Measurements from ENCODE around the gene GXYLT2. TPM values are rescaled to one million over a fixed set of nuclear protein-coding genes. Genes with fewer than 3 reads are reported as not detected.
A peak's percentile ranks its signal among the peaks of the same experiment; 100 is the strongest.

The GXYLT2 gene
- total and polyA plus RNA-seq, 2 experiments from 2014 or later, result 2.0 to 5.8 TPM

GRCh38 chr3:72973031-72973723, 85.3 kb downstream of the GXYLT2 start:
- Histone ChIP-seq H2AFZ (peak overlapping the region; percentile 49; the same call in 1 of the 2 replicates), H3K9me2 (ENCODE audit: insufficient read depth) (no peaks in the 10 kb centered on the region), H3F3A (replicated peaks; ENCODE audit: low read depth) (no peaks in the 10 kb centered on the region), H3K27ac (ENCODE audit: low read depth) (no peak overlapping the region), H3K4me3 (no peak overlapping the region), H3K36me3 (ENCODE audit: insufficient read depth) (no peaks in the 10 kb centered on the region), H4K20me1 (replicated peaks; ENCODE audit: insufficient read depth) (no peaks in the 10 kb centered on the region), H3K4me1 (ENCODE audit: insufficient read depth) (peaks cover 7% of the 10 kb centered on the region; the same call in 1 of the 2 replicates), H3K4me2 (no peak overlapping the region; the same call in 1 of the 2 replicates), H3K79me2 (replicated peaks; ENCODE audit: insufficient read depth) (no peaks in the 10 kb centered on the region), H3K27me3 (ENCODE audit: insufficient read depth) (no peaks in the 10 kb centered on the region)
- Mint-ChIP-seq H3K27me3 (ENCODE audit: insufficient read depth, low read depth, poor library complexity) (peaks cover 4% of the 10 kb centered on the region), H3K27ac (peak overlapping the region; percentile 33), H3K9me3 (no peaks in the 10 kb centered on the region), H3K4me3 (no peak overlapping the region), H3K4me1 (peaks cover 20% of the 10 kb centered on the region), H3K36me3 (ENCODE audit: low read depth) (0 out of 3 replicates have a peak, but pooled peaks cover 2% of the 10 kb centered on the region)
- TF ChIP-seq JUNB (IDR thresholded peaks at IDR 0.05; ENCODE audit: unreplicated experiment), result no peak
- TF ChIP-seq EZH2phosphoT487 (IDR thresholded peaks at IDR 0.05; ENCODE audit: unreplicated experiment), result no peak
- ATAC-seq (peak; percentile 71), DNase-seq (ENCODE audit: low spot score) (peak; percentile 54)

GRCh38 chr3:72973786-72974185, 85.9 kb downstream of the GXYLT2 start:
- H3K79me2 ChIP-seq (replicated peaks; ENCODE audit: insufficient read depth), result no peaks in the 10 kb centered on the region
- Mint-ChIP-seq H3K36me3 (ENCODE audit: low read depth) (0 out of 3 replicates have a peak, but pooled peaks cover 2% of the 10 kb centered on the region), H3K9me3 (no peaks in the 10 kb centered on the region), H3K27ac (0 out of 2 replicates have a peak overlapping the region, but pooled peaks have one; percentile 33), H3K4me3 (no peak overlapping the region), H3K4me1 (peaks cover 20% of the 10 kb centered on the region), H3K27me3 (ENCODE audit: insufficient read depth, low read depth, poor library complexity) (peaks cover 4% of the 10 kb centered on the region)
- no peak for ATAC-seq
- no peak overlapping the region for H3K27ac ChIP-seq (ENCODE audit: low read depth)
- no peaks in the 10 kb centered on the region for H3K9me2 ChIP-seq (ENCODE audit: insufficient read depth)
- no peaks in the 10 kb centered on the region for H4K20me1 ChIP-seq (replicated peaks; ENCODE audit: insufficient read depth)
- DNase-seq (ENCODE audit: low spot score), result no peak
- no peaks in the 10 kb centered on the region for H3K36me3 ChIP-seq (ENCODE audit: insufficient read depth)
- peaks cover 7% of the 10 kb centered on the region; the same call in 1 of the 2 replicates for H3K4me1 ChIP-seq (ENCODE audit: insufficient read depth)
- H3K4me3 ChIP-seq, result no peak overlapping the region
- H3K4me2 ChIP-seq, result no peak overlapping the region
- H2AFZ ChIP-seq, result peak overlapping the region; percentile 49; the same call in 1 of the 2 replicates
- no peaks in the 10 kb centered on the region for H3F3A ChIP-seq (replicated peaks; ENCODE audit: low read depth)
- H3K27me3 ChIP-seq (ENCODE audit: insufficient read depth), result no peaks in the 10 kb centered on the region
- TF ChIP-seq NANOG (IDR thresholded peaks at IDR 0.05; ENCODE audit: borderline replicate concordance) (no peak), JUNB (IDR thresholded peaks at IDR 0.05; ENCODE audit: unreplicated experiment) (no peak), ZNF114 (CRISPR knock-in tag; IDR thresholded peaks at IDR 0.05) (no peak), EZH2 (IDR thresholded peaks at IDR 0.05; ENCODE audit: low read depth, unreplicated experiment) (no peak), CREB1 (CRISPR knock-in tag; IDR thresholded peaks at IDR 0.05; ENCODE audit: low read depth) (no peak), POLR2AphosphoS5 (IDR thresholded peaks at IDR 0.05; ENCODE audit: low read depth) (no peak), STAT1 (IDR thresholded peaks at IDR 0.05; ENCODE audit: unreplicated experiment) (no peak), ETS1 (IDR thresholded peaks at IDR 0.05) (no peak), CTCF (conservative IDR thresholded peaks at IDR 0.05; ENCODE audit: low read depth in 2 of 2) (no peak), EZH2phosphoT487 (IDR thresholded peaks at IDR 0.05; ENCODE audit: unreplicated experiment) (no peak), ZNF462 (CRISPR knock-in tag; IDR thresholded peaks at IDR 0.05) (no peak)

All from GM23338 (cell line).